Fibroblast of lung (primary cell): Measurements from ENCODE around the gene KRTAP2-3.
"Not testable (repeated sequence)": the region's sequence is repeated elsewhere in the genome, so short reads cannot be mapped to it uniquely, and the experiment has no call there.

Experiments
- EZH2 ChIP-seq: IDR thresholded peaks from 2 replicates; pipeline ENCODE4 v1.5.1; 2012; ENCODE audit warnings: low read length, control low read depth, mild to moderate bottlenecking; ENCODE audit errors: missing control alignments
- TF ChIP-seq, protein P1 (sequence below), 2 donors: IDR thresholded peaks in 1 of 2; conservative IDR thresholded peaks in 1 of 2; 1 replicate in 1 of 2; 2 replicates in 1 of 2; pipeline ENCODE4 v1.5.1; 2011 to 2012; ENCODE audit warnings: low read length in 2 of 2, control low read depth in 1 of 2, inconsistent platforms in 1 of 2, low read depth in 1 of 2, mild to moderate bottlenecking in 1 of 2

DNA sequence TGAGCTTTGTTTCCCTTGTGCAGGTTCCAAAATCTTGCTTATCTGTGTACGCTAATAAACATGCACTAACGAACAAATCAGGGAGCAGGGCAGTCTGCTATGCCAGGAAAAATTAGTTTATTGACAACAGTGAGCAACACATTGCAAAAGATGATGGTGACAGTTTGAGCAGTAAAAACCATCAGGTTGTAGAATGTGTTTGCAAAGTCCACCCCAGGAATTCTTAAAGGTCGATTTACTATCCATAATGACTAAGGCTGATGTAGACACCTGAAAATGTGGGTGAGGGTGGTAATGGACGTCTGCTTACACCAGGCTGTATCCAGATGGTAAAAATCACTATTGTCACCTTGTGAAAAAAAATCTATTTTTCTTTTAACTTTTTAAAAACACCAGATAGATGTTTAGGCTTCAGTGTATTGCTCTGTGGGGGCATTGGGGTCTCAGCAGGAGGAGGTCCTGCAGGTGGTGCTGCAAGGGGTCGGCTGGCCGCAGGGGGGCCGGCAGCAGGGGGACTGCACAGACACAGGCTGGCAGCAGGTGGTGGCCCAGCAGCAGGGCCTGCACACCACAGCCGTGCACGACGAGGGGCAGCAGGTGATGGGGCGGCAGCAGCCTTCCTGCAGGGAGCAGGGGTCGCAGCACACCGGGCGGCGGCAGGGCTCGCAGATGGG is 5.2 kb upstream of the KRTAP2-3 start:
- TF ChIP-seq, protein P1, sequence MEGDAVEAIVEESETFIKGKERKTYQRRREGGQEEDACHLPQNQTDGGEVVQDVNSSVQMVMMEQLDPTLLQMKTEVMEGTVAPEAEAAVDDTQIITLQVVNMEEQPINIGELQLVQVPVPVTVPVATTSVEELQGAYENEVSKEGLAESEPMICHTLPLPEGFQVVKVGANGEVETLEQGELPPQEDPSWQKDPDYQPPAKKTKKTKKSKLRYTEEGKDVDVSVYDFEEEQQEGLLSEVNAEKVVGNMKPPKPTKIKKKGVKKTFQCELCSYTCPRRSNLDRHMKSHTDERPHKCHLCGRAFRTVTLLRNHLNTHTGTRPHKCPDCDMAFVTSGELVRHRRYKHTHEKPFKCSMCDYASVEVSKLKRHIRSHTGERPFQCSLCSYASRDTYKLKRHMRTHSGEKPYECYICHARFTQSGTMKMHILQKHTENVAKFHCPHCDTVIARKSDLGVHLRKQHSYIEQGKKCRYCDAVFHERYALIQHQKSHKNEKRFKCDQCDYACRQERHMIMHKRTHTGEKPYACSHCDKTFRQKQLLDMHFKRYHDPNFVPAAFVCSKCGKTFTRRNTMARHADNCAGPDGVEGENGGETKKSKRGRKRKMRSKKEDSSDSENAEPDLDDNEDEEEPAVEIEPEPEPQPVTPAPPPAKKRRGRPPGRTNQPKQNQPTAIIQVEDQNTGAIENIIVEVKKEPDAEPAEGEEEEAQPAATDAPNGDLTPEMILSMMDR (conservative IDR thresholded peaks at IDR 0.05 in 1 of 2, IDR thresholded peaks at IDR 0.05 in 1 of 2; ENCODE audit: low read depth in 1 of 2, low read length in 2 of 2) = not testable (repeated sequence)
- TF ChIP-seq EZH2 = not testable (repeated sequence)
